Neuronal stem cell (in vitro differentiated cells): ENCODE results near the gene WDR86.

Experiments used
- DNase-seq: peaks from one replicate; pipeline ENCODE4 v3.0.0-alpha.2; 2013; ENCODE audit warnings: low spot score
- H2AFZ ChIP-seq: one replicate; pipeline ENCODE4 v1.6.1; 2013; ENCODE audit warnings: mild to moderate bottlenecking, low read length, inconsistent platforms
- H2AK5ac ChIP-seq: 2 replicates; pipeline ENCODE4 v1.6.1; 2013; ENCODE audit warnings: low read depth, mild to moderate bottlenecking, inconsistent platforms, low read length, moderate library complexity, mixed read lengths
- H2BK120ac ChIP-seq: 2 replicates; pipeline ENCODE4 v1.6.1; 2013; ENCODE audit warnings: low read depth, mild to moderate bottlenecking, inconsistent platforms, low read length, moderate library complexity, mixed read lengths
- H2BK12ac ChIP-seq: one replicate; pipeline ENCODE4 v1.6.1; 2013; ENCODE audit warnings: low read length, inconsistent platforms
- H2BK15ac ChIP-seq: 2 replicates; pipeline ENCODE4 v1.6.1; 2013; ENCODE audit warnings: mild to moderate bottlenecking, low read length, inconsistent platforms, mixed read lengths
- H2BK5ac ChIP-seq: one replicate; pipeline ENCODE4 v1.6.1; 2013; ENCODE audit warnings: inconsistent platforms, mild to moderate bottlenecking, low read length, moderate library complexity
- H3K14ac ChIP-seq: one replicate; pipeline ENCODE4 v1.6.1; 2013; ENCODE audit warnings: low read length, inconsistent platforms
- H3K18ac ChIP-seq: 2 replicates; pipeline ENCODE4 v1.6.1; 2013; ENCODE audit warnings: low read length, inconsistent platforms
- H3K23ac ChIP-seq: 2 replicates; pipeline ENCODE4 v1.6.1; 2013; ENCODE audit warnings: low read depth, mild to moderate bottlenecking, mixed read lengths, low read length, inconsistent platforms; ENCODE audit not compliant: poor library complexity
- H3K27ac ChIP-seq: replicated peaks from 3 replicates; pipeline ENCODE4 v1.5.1; 2013; ENCODE audit warnings: low read length, inconsistent platforms
- H3K27me3 ChIP-seq, 3 experiments: 2 replicates each; pipeline ENCODE4 v1.6.1; 2013; ENCODE audit warnings: low read length in 3 of 3, mild to moderate bottlenecking in 2 of 3, inconsistent platforms in 1 of 3, low read depth in 1 of 3, mixed read lengths in 1 of 3, moderate library complexity in 1 of 3; ENCODE audit not compliant: control insufficient read depth in 3 of 3, insufficient read depth in 3 of 3
- H3K36me3 ChIP-seq, 2 donors: replicated peaks in 1 of 2; 2 replicates each; pipeline ENCODE4 v1.6.1; 2013; ENCODE audit warnings: low read length in 2 of 2; ENCODE audit not compliant: control insufficient read depth in 2 of 2, insufficient read depth in 2 of 2
- H3K4ac ChIP-seq: 2 replicates; pipeline ENCODE4 v1.6.1; 2013; ENCODE audit warnings: inconsistent platforms, mild to moderate bottlenecking, low read length, moderate library complexity
- H3K4me1 ChIP-seq, 2 donors: 1 replicate in 1 of 2; 2 replicates in 1 of 2; pipeline ENCODE4 v1.6.1; 2013; ENCODE audit warnings: low read length in 2 of 2, low read depth in 1 of 2; ENCODE audit not compliant: control insufficient read depth in 2 of 2, insufficient read depth in 1 of 2
- H3K4me2 ChIP-seq: one replicate; pipeline ENCODE4 v1.6.1; 2013; ENCODE audit warnings: mild to moderate bottlenecking, low read length, inconsistent platforms; ENCODE audit not compliant: insufficient read depth, poor library complexity, severe bottlenecking
- H3K4me3 ChIP-seq, 2 donors: 2 replicates each; pipeline ENCODE4 v1.5.1; 2013; ENCODE audit warnings: low read length in 2 of 2, mild to moderate bottlenecking in 2 of 2, inconsistent platforms in 1 of 2, moderate library complexity in 1 of 2
- H3K79me1 ChIP-seq: one replicate; pipeline ENCODE4 v1.6.1; 2013; ENCODE audit warnings: low read depth, mild to moderate bottlenecking, inconsistent platforms, low read length, moderate library complexity
- H3K9ac ChIP-seq: one replicate; pipeline ENCODE4 v1.6.1; 2013; ENCODE audit warnings: mild to moderate bottlenecking, low read depth, low read length, inconsistent platforms; ENCODE audit not compliant: poor library complexity
- H3K9me3 ChIP-seq, 2 donors: replicated peaks in 1 of 2; 2 replicates each; pipeline versions ENCODE3 to v1.6.1; 2013; ENCODE audit warnings: low read length in 2 of 2, mild to moderate bottlenecking in 2 of 2, inconsistent platforms in 1 of 2, low read depth in 1 of 2, mixed read lengths in 1 of 2, moderate library complexity in 1 of 2; ENCODE audit not compliant: control insufficient read depth in 2 of 2, insufficient read depth in 1 of 2
- H4K8ac ChIP-seq: one replicate; pipeline ENCODE4 v1.6.1; 2013; ENCODE audit warnings: low read depth, mild to moderate bottlenecking, inconsistent platforms, low read length, moderate library complexity
- H4K91ac ChIP-seq: one replicate; pipeline ENCODE4 v1.6.1; 2013; ENCODE audit warnings: low read length, low read depth, mild to moderate bottlenecking, inconsistent platforms; ENCODE audit not compliant: poor library complexity
- WGBS, 2 donors: extraction: QIAGEN DNeasy Blood & Tissue Kit; methylation state at CpG; one replicate each; pipeline ENCODE4 v1.1.7; 2013; ENCODE audit warnings: missing lambda C conversion rate in 2 of 2, mixed read lengths in 1 of 2; ENCODE audit not compliant: insufficient read length in 2 of 2, insufficient replicate concordance in 1 of 2; ENCODE audit errors: extremely low coverage in 2 of 2; 5-methylcytosine and 5-hydroxymethylcytosine counted together

The WDR86 gene

DNA sequence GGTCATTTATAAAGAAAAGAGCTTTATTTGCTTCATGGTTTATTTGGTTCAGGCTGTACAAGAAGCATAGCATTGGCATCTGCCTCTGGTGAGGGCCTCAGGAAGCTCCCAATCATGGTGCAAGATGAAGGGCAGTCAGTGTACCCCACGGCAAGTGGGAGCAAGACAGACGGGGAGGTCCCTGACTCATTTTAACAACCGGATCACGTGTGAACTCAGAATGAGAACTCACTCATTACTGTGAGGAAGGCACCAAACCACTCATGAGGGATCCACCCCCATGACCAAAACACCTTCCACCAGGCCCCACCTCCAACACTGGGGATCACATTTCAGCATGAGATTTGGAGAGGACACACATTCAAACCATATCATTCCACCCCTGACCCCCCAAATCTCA is 45.9 kb upstream of the WDR86 start:
- no peak for DNase-seq
- no peak overlapping the region for H3K23ac ChIP-seq
- H3K9me3 ChIP-seq = peaks cover 0 to 8% of the 10 kb centered on the region in 2 donors
- no peak overlapping the region for H3K4me3 ChIP-seq
- H2AK5ac ChIP-seq = no peak overlapping the region
- no peak overlapping the region for H3K14ac ChIP-seq
- H2AFZ ChIP-seq = no peak overlapping the region
- no peaks in the 10 kb centered on the region for H3K79me1 ChIP-seq
- H2BK5ac ChIP-seq = no peak overlapping the region
- H4K91ac ChIP-seq = no peak overlapping the region
- no peak overlapping the region for H3K27ac ChIP-seq
- no peak overlapping the region for H3K4ac ChIP-seq
- no peak overlapping the region for H3K9ac ChIP-seq
- no peak overlapping the region for H2BK12ac ChIP-seq
- no peaks in the 10 kb centered on the region for H3K36me3 ChIP-seq
- no peak overlapping the region for H2BK15ac ChIP-seq
- no peak overlapping the region for H4K8ac ChIP-seq
- H2BK120ac ChIP-seq = no peak overlapping the region
- H3K18ac ChIP-seq = peak overlapping the region; percentile 53
- no CpG with 5 or more reads among the region's 4 CpGs for WGBS, 2 donors
- peaks cover 0 to 12% (median 0%) of the 10 kb centered on the region in 3 experiments for H3K27me3 ChIP-seq
- H3K4me2 ChIP-seq = no peak overlapping the region
- peaks cover 15 to 28% of the 10 kb centered on the region in 2 donors for H3K4me1 ChIP-seq

DNA sequence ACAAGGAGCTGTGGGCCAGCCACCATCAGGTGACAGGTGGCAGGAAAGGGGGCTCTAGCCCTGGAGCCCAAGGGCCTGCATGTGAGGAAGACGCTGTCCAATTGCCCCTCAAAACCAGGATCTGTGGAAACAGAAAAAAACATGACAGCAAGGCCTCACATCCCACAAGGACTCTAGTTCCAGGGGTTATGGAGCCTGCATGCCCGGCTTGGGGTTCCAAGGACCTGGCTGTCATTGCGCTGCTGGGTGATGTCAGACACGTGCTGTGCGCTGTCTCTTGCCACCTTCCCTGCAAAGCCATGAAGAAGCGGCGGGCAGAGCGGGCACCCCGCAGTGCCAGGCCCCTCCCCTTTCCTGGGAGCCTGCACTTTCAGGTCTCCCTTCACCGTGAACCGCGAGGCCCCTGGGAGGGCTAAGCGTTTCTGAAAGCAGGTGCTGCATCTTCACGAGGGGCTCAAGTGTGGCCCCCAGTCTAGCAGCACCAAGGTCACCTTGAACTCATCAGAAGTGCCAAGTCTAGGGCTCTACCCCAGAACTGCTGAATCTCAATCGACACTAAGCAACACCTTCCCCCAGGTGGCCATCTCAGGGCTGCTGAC is 45.2 kb upstream of the WDR86 start:
- Histone ChIP-seq H3K4me2 (no peak overlapping the region), H3K4me1 (peaks cover 10 to 21% of the 10 kb centered on the region in 2 donors), H3K14ac (no peak overlapping the region), H4K8ac (no peak overlapping the region), H3K23ac (no peak overlapping the region), H3K4me3 (no peak overlapping the region), H2BK12ac (peak overlapping the region; percentile 7), H3K4ac (no peak overlapping the region), H3K27me3 (peaks cover 0 to 14% (median 0%) of the 10 kb centered on the region in 3 experiments), H3K9me3 (peaks cover 0 to 8% of the 10 kb centered on the region in 2 donors), H3K27ac (no peak overlapping the region), H3K18ac (peak overlapping the region; percentile 0), H3K36me3 (no peaks in the 10 kb centered on the region), H4K91ac (no peak overlapping the region), H2BK15ac (peak overlapping the region; percentile 78), H3K9ac (no peak overlapping the region), H2BK120ac (no peak overlapping the region), H3K79me1 (no peaks in the 10 kb centered on the region), H2AFZ (no peak overlapping the region), H2AK5ac (no peak overlapping the region), H2BK5ac (no peak overlapping the region)
- no CpG with 5 or more reads among the region's 15 CpGs for WGBS, 2 donors
- no peak for DNase-seq

DNA sequence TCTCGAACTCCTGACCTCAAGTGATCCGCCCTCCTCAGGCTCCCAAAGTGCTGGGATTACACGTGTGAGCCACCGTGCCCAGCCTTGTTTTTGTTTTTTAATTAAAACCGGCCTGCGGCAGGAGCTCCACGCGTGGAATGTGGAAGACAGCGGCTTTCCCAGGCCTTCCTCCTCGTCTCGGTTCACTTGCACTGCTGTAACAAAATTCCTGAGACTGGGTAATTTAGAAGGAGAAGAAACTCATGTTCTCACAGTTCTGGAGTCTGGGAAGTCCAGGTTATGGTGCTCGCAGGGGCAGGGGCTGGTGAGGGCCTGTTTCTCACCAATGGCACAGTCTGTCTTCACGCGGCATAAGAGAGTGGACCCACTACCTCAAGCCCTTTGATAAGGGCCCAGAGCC is 44.5 kb upstream of the WDR86 start:
- H3K4me3 ChIP-seq = no peak overlapping the region
- H3K4me1 ChIP-seq = peaks cover 6 to 14% of the 10 kb centered on the region in 2 donors
- H3K9me3 ChIP-seq = peaks cover 0 to 8% of the 10 kb centered on the region in 2 donors
- no peak overlapping the region for H2BK12ac ChIP-seq
- no peak overlapping the region for H3K9ac ChIP-seq
- WGBS, 2 donors = no CpG with 5 or more reads among the region's 14 CpGs
- no peak overlapping the region for H2AFZ ChIP-seq
- no peak overlapping the region for H4K91ac ChIP-seq
- H2BK5ac ChIP-seq = no peak overlapping the region
- H2BK15ac ChIP-seq = no peak overlapping the region
- no peaks in the 10 kb centered on the region for H3K79me1 ChIP-seq
- no peak overlapping the region for H3K4ac ChIP-seq
- H3K27me3 ChIP-seq = peaks cover 0 to 17% (median 0%) of the 10 kb centered on the region in 3 experiments
- no peak overlapping the region for H2AK5ac ChIP-seq
- H4K8ac ChIP-seq = no peak overlapping the region
- no peaks in the 10 kb centered on the region for H3K36me3 ChIP-seq
- H3K4me2 ChIP-seq = no peak overlapping the region
- H3K27ac ChIP-seq = no peak overlapping the region
- no peak overlapping the region for H3K18ac ChIP-seq
- no peak for DNase-seq
- H3K23ac ChIP-seq = no peak overlapping the region
- no peak overlapping the region for H2BK120ac ChIP-seq
- no peak overlapping the region for H3K14ac ChIP-seq

DNA sequence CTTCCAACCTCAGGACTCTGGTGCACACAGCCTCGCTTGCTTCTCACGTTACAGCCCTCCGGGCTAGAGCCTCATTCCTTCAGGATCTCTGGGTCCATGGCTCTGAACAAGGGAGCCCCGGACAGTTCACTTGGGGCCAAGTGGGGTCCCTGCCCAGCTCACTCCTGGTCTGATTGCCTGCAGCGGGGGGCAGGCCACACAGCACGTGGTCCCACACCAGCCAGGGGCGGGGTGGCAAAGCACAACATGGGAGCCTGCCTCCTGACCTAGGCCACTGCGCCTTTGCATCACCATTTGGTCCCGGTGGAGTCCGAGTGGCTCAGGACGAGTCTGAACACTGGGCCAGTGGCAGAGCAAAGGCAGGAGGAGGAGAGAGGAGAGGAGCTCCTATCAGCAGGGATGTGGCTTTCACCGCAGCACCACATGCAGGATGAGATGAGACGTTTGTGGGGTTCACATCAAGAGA is 43.5 kb upstream of the WDR86 start:
- Histone ChIP-seq H3K23ac (peak overlapping the region; percentile 75), H3K4me1 (peaks cover 2 to 14% of the 10 kb centered on the region in 2 donors), H2BK15ac (peak overlapping the region; percentile 88), H3K4me3 (no peak overlapping the region), H3K4me2 (no peak overlapping the region), H4K8ac (no peak overlapping the region), H3K4ac (no peak overlapping the region), H4K91ac (no peak overlapping the region), H3K14ac (no peak overlapping the region), H2BK12ac (peak overlapping the region; percentile 67), H2AFZ (peak overlapping the region; percentile 13), H3K9me3 (peaks cover 0 to 8% of the 10 kb centered on the region in 2 donors), H3K27ac (no peak overlapping the region), H2BK120ac (no peak overlapping the region), H3K79me1 (no peaks in the 10 kb centered on the region), H2BK5ac (no peak overlapping the region), H3K18ac (peak overlapping the region; percentile 81), H2AK5ac (peak overlapping the region; percentile 48), H3K36me3 (no peaks in the 10 kb centered on the region), H3K9ac (peak overlapping the region; percentile 38), H3K27me3 (peaks cover 0 to 17% (median 2%) of the 10 kb centered on the region in 3 experiments)
- no CpG with 5 or more reads among the region's 13 CpGs for WGBS, 2 donors
- DNase-seq = no peak
